GM19468 (cell line): Measurements from ENCODE around the gene OGFR.

Experiments used
- ATAC-seq: cut with Tn5 transposase; IDR thresholded peaks from one replicate; pipeline ENCODE4 v1.9.1; 2021; ENCODE audit warnings: mild to moderate bottlenecking, moderate library complexity, moderate number of reproducible peaks; ENCODE audit not compliant: unreplicated experiment; ENCODE audit errors: extremely low read depth

Gene OGFR

GRCh38 chr20:62804627-62805154 is at the start of gene OGFR:
OGFR (plus strand) TSS chr20:62804835; CDS start chr20:62804860, 25 bp downstream.
- peak; percentile 21 for ATAC-seq

- no peak for ATAC-seq
These were observed 49.7 kb upstream of the OGFR start for GRCh38 chr20:62754991-62755356.

GRCh38 chr20:62755817-62756724 is 48.6 kb upstream of the OGFR start:
- no peak for ATAC-seq

- ATAC-seq: no peak
These were observed 46.3 kb upstream of the OGFR start for GRCh38 chr20:62758226-62758912.

GRCh38 chr20:62759981-62760431 is 44.6 kb upstream of the OGFR start:
- ATAC-seq: no peak

GRCh38 chr20:62760471-62760855 is 44.2 kb upstream of the OGFR start:
- ATAC-seq: no peak

GRCh38 chr20:62760856-62761758 is 43.5 kb upstream of the OGFR start:
- ATAC-seq: no peak

GRCh38 chr20:62761759-62762131 is 42.9 kb upstream of the OGFR start:
- no peak for ATAC-seq

- no peak for ATAC-seq
These were observed 42.3 kb upstream of the OGFR start for GRCh38 chr20:62762376-62762775.

GRCh38 chr20:62762801-62763368 is 41.8 kb upstream of the OGFR start:
- ATAC-seq: no peak

- no peak for ATAC-seq
These were observed 41.2 kb upstream of the OGFR start for GRCh38 chr20:62763404-62763803.

GRCh38 chr20:62764156-62764935 is 40.3 kb upstream of the OGFR start:
- ATAC-seq: no peak

GRCh38 chr20:62765021-62765420 is 39.6 kb upstream of the OGFR start:
- no peak for ATAC-seq

- ATAC-seq: no peak
These were observed 39.1 kb upstream of the OGFR start for GRCh38 chr20:62765432-62766070.

GRCh38 chr20:62766071-62766450 is 38.6 kb upstream of the OGFR start:
- no peak for ATAC-seq

GRCh38 chr20:62766716-62767115 is 37.9 kb upstream of the OGFR start:
- no peak for ATAC-seq

- no peak for ATAC-seq
These were observed 36.4 kb upstream of the OGFR start for GRCh38 chr20:62768234-62768546.

- ATAC-seq: no peak
These were observed 35.9 kb upstream of the OGFR start for GRCh38 chr20:62768551-62769287.
